GM12878 (cell line): ENCODE results near the gene OPA1. TPM values are rescaled to one million over a fixed set of nuclear protein-coding genes. Genes with fewer than 3 reads are reported as not detected.

Source experiments
- ATAC-seq: fragments of 200-7000 bp; cut with Tn5 transposase; 3 replicates; pipeline ENCODE4 v1.9.1; 2020; ENCODE audit warnings: mild to moderate bottlenecking, moderate library complexity
- BruUV-seq: library from RNA; stranded (reverse); fragments of 400-500 nt; replicated peaks from 2 replicates; lab custom pipeline; 2021; lab: Mats Ljungman, UMichigan
- CTCF ChIA-PET: fragments of 300-600 bp; sonication (Branson Sonifier 250); formaldehyde crosslinking; extraction: SDS; loops from one replicate; lab custom pipeline; 2021; ENCODE audit warnings: inconsistent platforms; lab: Yijun Ruan, JAX
- POLR2A ChIA-PET: fragments of 350-600 bp; formaldehyde crosslinking; extraction: SDS; loops from one replicate; lab custom pipeline; 2021; ENCODE audit warnings: inconsistent platforms; lab: Charles Lee
- RAD21 ChIA-PET: fragments of 300-600 bp; sonication (Branson Sonifier 250); formaldehyde crosslinking; loops from one replicate; lab custom pipeline; 2023; ENCODE audit warnings: antibody characterized with exemption; ENCODE audit not compliant: unreplicated experiment; lab: Charles Lee
- SMC1A ChIA-PET: fragments of 300-600 bp; sonication (Branson Sonifier 250); formaldehyde crosslinking; loops from one replicate; lab custom pipeline; 2023; ENCODE audit not compliant: unreplicated experiment, uncharacterized antibody; lab: Charles Lee
- DNase-seq: peaks from one replicate; pipeline ENCODE4 v3.0.0-alpha.2; 2011; ENCODE audit warnings: low read depth, low spot score
- FAIRE-seq: peaks from 3 replicates; lab custom pipeline; 2011; peaks lifted over from hg19 to GRCh38; lab: Jason Lieb, UNC
- H2AFZ ChIP-seq: 2 replicates; pipeline ENCODE4 v1.6.0; 2011; ENCODE audit warnings: low read depth, low read length, control low read depth; ENCODE audit not compliant: control insufficient read depth
- H3K27ac ChIP-seq: 2 replicates; pipeline ENCODE4 v1.5.1; 2011; ENCODE audit warnings: control low read depth; ENCODE audit not compliant: control insufficient read depth, insufficient read depth
- H3K27me3 ChIP-seq, 2 experiments: replicated peaks in 1 of 2; 2 replicates each; pipeline versions ENCODE4 v1.6.0 to v1.6.1; 2011; ENCODE audit warnings: low read length in 1 of 2; ENCODE audit not compliant: control insufficient read depth in 2 of 2, insufficient read depth in 2 of 2
- H3K36me3 ChIP-seq, 2 experiments: 2 replicates each; pipeline ENCODE4 v1.5.1; 2011; ENCODE audit warnings: low read length in 1 of 2; ENCODE audit not compliant: control insufficient read depth in 2 of 2, insufficient read depth in 2 of 2
- H3K4me1 ChIP-seq: 2 replicates; pipeline ENCODE4 v1.6.1; 2011; ENCODE audit warnings: mild to moderate bottlenecking, low read length, moderate library complexity, mixed read lengths; ENCODE audit not compliant: control insufficient read depth, insufficient read depth
- H3K4me2 ChIP-seq: 2 replicates; pipeline ENCODE4 v1.6.0; 2011; ENCODE audit warnings: control low read depth; ENCODE audit not compliant: control insufficient read depth, insufficient read depth
- H3K4me3 ChIP-seq: fragments of 200-600 bp; sonication (generic); 2 replicates; pipeline ENCODE4 v1.5.1; 2016
- H3K79me2 ChIP-seq: 2 replicates; pipeline ENCODE4 v1.6.0; 2011; ENCODE audit warnings: low read length; ENCODE audit not compliant: control insufficient read depth, insufficient read depth
- H3K9ac ChIP-seq: 2 replicates; pipeline ENCODE4 v1.8.0; 2011; ENCODE audit warnings: low read length, control low read depth, mixed read lengths; ENCODE audit not compliant: control insufficient read depth, insufficient read depth
- H3K9me3 ChIP-seq: replicated peaks from 3 replicates; pipeline ENCODE4 v1.5.1; 2011; ENCODE audit warnings: mild to moderate bottlenecking, low read length; ENCODE audit not compliant: control insufficient read depth, insufficient read depth
- H4K20me1 ChIP-seq: 2 replicates; pipeline ENCODE4 v1.6.0; 2011; ENCODE audit not compliant: control insufficient read depth, insufficient read depth
- BHLHE40 ChIP-seq, 2 experiments: fragments of 450-650 bp in 1 of 2; IDR thresholded peaks; 2 replicates each; pipeline ENCODE4 v1.6.1; 2011 to 2017; ENCODE audit warnings: low read depth in 2 of 2, borderline replicate concordance in 1 of 2, improper control_type of control experiment in 1 of 2, low read length in 1 of 2, mild to moderate bottlenecking in 1 of 2
- BMI1 ChIP-seq: fragments of 450-650 bp; IDR thresholded peaks from 2 replicates; pipeline ENCODE4 v1.6.1; 2016; ENCODE audit warnings: mild to moderate bottlenecking, moderate library complexity, borderline replicate concordance
- CHD4 ChIP-seq: fragments of 200-600 bp; sonication (generic); IDR thresholded peaks from 2 replicates; pipeline ENCODE4 v1.6.1; 2016; ENCODE audit warnings: mild to moderate bottlenecking
- EED ChIP-seq: sonication (generic); IDR thresholded peaks from 2 replicates; pipeline ENCODE4 v1.6.1; 2016; ENCODE audit warnings: antibody characterized with exemption, low read depth
- ETV6 ChIP-seq, 2 experiments: fragments of 450-650 bp in 1 of 2; IDR thresholded peaks in 1 of 2; conservative IDR thresholded peaks in 1 of 2; 2 replicates each; pipeline ENCODE4 v1.6.1; 2014; ENCODE audit warnings: antibody characterized with exemption in 1 of 2, borderline replicate concordance in 1 of 2, low read depth in 1 of 2, mild to moderate bottlenecking in 1 of 2, moderate library complexity in 1 of 2
- FOXK2 ChIP-seq: fragments of 450-650 bp; IDR thresholded peaks from 2 replicates; pipeline ENCODE4 v1.6.1; 2017; ENCODE audit warnings: mild to moderate bottlenecking, moderate library complexity
- GABPA ChIP-seq: IDR thresholded peaks from 2 replicates; pipeline ENCODE4 v1.6.1; 2014; ENCODE audit warnings: antibody characterized with exemption, low read depth, mild to moderate bottlenecking, inconsistent platforms
- NBN ChIP-seq: fragments of 450-650 bp; IDR thresholded peaks from 2 replicates; pipeline ENCODE4 v1.6.1; 2016
- POLR2AphosphoS2 ChIP-seq: IDR thresholded peaks from 2 replicates; pipeline ENCODE4 v1.6.1; 2011; ENCODE audit warnings: low read depth, mild to moderate bottlenecking, low read length, improper control_type of control experiment, moderate library complexity
- SIX5 ChIP-seq: IDR thresholded peaks from 2 replicates; pipeline ENCODE4 v1.6.1; 2011; ENCODE audit warnings: mild to moderate bottlenecking, low read depth, low read length, moderate library complexity; ENCODE audit not compliant: severe bottlenecking
- SKIL ChIP-seq: fragments of 450-650 bp; IDR thresholded peaks from 2 replicates; pipeline ENCODE4 v1.6.1; 2017; ENCODE audit warnings: mild to moderate bottlenecking, low read depth, inconsistent platforms; ENCODE audit not compliant: poor library complexity, severe bottlenecking
- SMAD5 ChIP-seq: IDR thresholded peaks from 2 replicates; pipeline ENCODE4 v1.6.1; 2016; ENCODE audit warnings: antibody characterized with exemption, low read depth
- SUPT20H ChIP-seq: IDR thresholded peaks from 2 replicates; pipeline ENCODE4 v1.6.1; 2011; ENCODE audit warnings: low read depth, mild to moderate bottlenecking, low read length, moderate library complexity, borderline replicate concordance; ENCODE audit not compliant: control insufficient read depth
- SUZ12 ChIP-seq: fragments of 200-600 bp; sonication (generic); IDR thresholded peaks from one replicate; pipeline ENCODE4 v1.6.1; 2018; ENCODE audit warnings: antibody characterized with exemption, mild to moderate bottlenecking; ENCODE audit not compliant: unreplicated experiment
- TBL1XR1 ChIP-seq: IDR thresholded peaks from 2 replicates; pipeline ENCODE4 v1.6.1; 2012; ENCODE audit warnings: low read depth, low read length, improper control_type of control experiment
- ZBED1 ChIP-seq: IDR thresholded peaks from 2 replicates; pipeline ENCODE4 v1.6.1; 2016; ENCODE audit warnings: borderline replicate concordance
- WGBS: methylation state at CpG from one replicate; pipeline ENCODE4 v1.1.6; 2016; ENCODE audit warnings: low lambda C conversion rate; ENCODE audit not compliant: insufficient replicate concordance, insufficient coverage; ENCODE audit errors: missing lambda C conversion rate; 5-methylcytosine and 5-hydroxymethylcytosine counted together
- in situ Hi-C: fragments of 300-500 bp; cut with MboI; formaldehyde crosslinking; loops from 9 replicates; pipeline ENCODE4 v1.14.3; 2018; ENCODE audit warnings: mixed read lengths
- intact Hi-C: fragments of 100-400 bp; cut with micrococcal nuclease; formaldehyde crosslinking; loops from one replicate; pipeline ENCODE4 v1.14.2; 2022; ENCODE audit not compliant: unreplicated experiment
- polyA plus RNA-seq, 11 experiments: library from polyadenylated mRNA; depleted of rRNA in 4 of 11; unstranded in 6 of 11; stranded (reverse) in 5 of 11; fragments of >200 nt; fragmentation: Nextera tagmentation in 4 of 11; fragmentation: Illumina TruSeq in 1 of 11; extraction: Ambion mirVana in 4 of 11; extraction: Trizol in 1 of 11; gene quantifications; 1 replicate in 1 of 11; 2 replicates in 10 of 11; pipeline versions ENCODE4 v1.2.1 to v1.2.3, GENCODE V29; 2011 to 2016; ENCODE audit warnings: inconsistent platforms in 2 of 11, missing spikeins in 2 of 11, low read depth in 1 of 11
- total RNA-seq, 4 experiments: library from RNA; depleted of rRNA in 3 of 4; stranded (reverse); fragments of >200 nt in 3 of 4; fragmentation: Illumina TruSeq in 1 of 4; extraction: Trizol in 1 of 4; gene quantifications; 2 replicates each; pipeline versions ENCODE4 v1.2.1 to v1.2.3, GENCODE V29; 2013 to 2021
- TF ChIP-seq, protein P1 (sequence below): fragments of 150-350 bp; IDR thresholded peaks from 2 replicates; pipeline ENCODE4 v1.6.1; 2014; ENCODE audit warnings: mild to moderate bottlenecking, low read depth, low read length

OPA1 gene
- total and polyA plus RNA-seq, 10 of the 15 experiments (the other 5 are each of a cell fraction or from before 2014, with no cell fraction given): 14.7 to 108 (median 59.3) TPM

- no peak for TF ChIP-seq BHLHE40 (IDR thresholded peaks at IDR 0.05; ENCODE audit: borderline replicate concordance in 1 of 2, low read depth in 2 of 2, low read length in 1 of 2)
- TF ChIP-seq, protein P1, sequence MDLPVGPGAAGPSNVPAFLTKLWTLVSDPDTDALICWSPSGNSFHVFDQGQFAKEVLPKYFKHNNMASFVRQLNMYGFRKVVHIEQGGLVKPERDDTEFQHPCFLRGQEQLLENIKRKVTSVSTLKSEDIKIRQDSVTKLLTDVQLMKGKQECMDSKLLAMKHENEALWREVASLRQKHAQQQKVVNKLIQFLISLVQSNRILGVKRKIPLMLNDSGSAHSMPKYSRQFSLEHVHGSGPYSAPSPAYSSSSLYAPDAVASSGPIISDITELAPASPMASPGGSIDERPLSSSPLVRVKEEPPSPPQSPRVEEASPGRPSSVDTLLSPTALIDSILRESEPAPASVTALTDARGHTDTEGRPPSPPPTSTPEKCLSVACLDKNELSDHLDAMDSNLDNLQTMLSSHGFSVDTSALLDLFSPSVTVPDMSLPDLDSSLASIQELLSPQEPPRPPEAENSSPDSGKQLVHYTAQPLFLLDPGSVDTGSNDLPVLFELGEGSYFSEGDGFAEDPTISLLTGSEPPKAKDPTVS: no peak
- TF ChIP-seq CHD4: no peak
Measured at GRCh38 chr3:193704431-193704830, 111.4 kb downstream of the OPA1 start (continued).

- ChIA-PET SMC1A (interaction anchor here (1.0 kb wide), 1 partner anchor 15 kb away, joined by 3 read pairs; no protein-coding TSS in a partner anchor), POLR2A (no interaction called here), RAD21 (no interaction called here), CTCF (interaction anchor here (1.0 to 1.1 kb wide), 2 partner anchors 43 to 607 kb away, joined by 3 read pairs; no protein-coding TSS in a partner anchor)
- Histone ChIP-seq H3K36me3 (no peaks in the 10 kb centered on the region), H3K4me1 (no peaks in the 10 kb centered on the region), H3K27ac (no peak overlapping the region), H3K4me3 (no peak overlapping the region), H3K9ac (no peak overlapping the region), H4K20me1 (no peaks in the 10 kb centered on the region), H3K9me3 (no peaks in the 10 kb centered on the region; the same call in 2 of the 3 replicates), H3K79me2 (no peaks in the 10 kb centered on the region), H3K4me2 (no peak overlapping the region), H2AFZ (no peak overlapping the region), H3K27me3 (no peaks in the 10 kb centered on the region)
- in situ Hi-C loops: no loop called here
- BruUV-seq: no TSS peak
- no peak for TF ChIP-seq ETV6 (conservative IDR thresholded peaks at IDR 0.05 in 1 of 2, IDR thresholded peaks at IDR 0.05 in 1 of 2; ENCODE audit: borderline replicate concordance in 1 of 2, low read depth in 1 of 2)
- TF ChIP-seq NBN: no peak
- no peak for TF ChIP-seq POLR2AphosphoS2
- no peak for TF ChIP-seq SUZ12
- TF ChIP-seq GABPA: no peak
- TF ChIP-seq SIX5: no peak
- no peak for TF ChIP-seq SKIL
- no peak for TF ChIP-seq TBL1XR1
- TF ChIP-seq SMAD5: no peak
- TF ChIP-seq ZBED1: no peak
- no peak for TF ChIP-seq SUPT20H
- TF ChIP-seq, protein P1: no peak
- no peak for TF ChIP-seq EED
- no peak for TF ChIP-seq FOXK2
- no peak for TF ChIP-seq BMI1
- 62% methylated on average over 3 of the region's 3 CpGs for WGBS
- intact Hi-C loops: no loop called here
- no peak for ATAC-seq
- no peak for DNase-seq
- no peak for FAIRE-seq
Measured at GRCh38 chr3:193708270-193708669, 115.3 kb downstream of the OPA1 start.
